Measurements from ENCODE around the gene KCNIP1. TPM values are rescaled to one million over a fixed set of nuclear protein-coding genes. Genes with fewer than 3 reads are reported as not detected.

KCNIP1 gene
- total RNA-seq, 2 experiments from 2014 or later, result not detected

DNA sequence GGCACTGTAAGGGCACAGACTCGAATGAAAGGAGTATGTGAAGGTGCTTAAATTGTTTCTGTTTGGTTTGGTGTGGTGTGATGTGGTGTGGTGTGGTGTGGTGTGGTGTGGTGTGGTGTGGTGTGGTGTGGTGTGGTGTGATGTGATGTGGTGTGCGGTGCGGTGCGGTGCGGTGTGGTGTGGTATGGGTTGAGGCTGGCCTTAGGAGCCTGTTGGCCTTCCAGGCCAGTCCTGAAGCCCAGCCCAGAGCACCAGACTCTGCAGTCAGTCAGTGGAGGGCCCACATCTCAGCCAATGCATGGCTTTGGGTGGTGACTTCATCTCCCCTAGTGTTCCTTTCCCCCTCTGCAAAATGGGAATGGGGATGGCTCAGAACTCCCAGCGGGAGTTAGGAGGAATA lies 85.8 kb downstream of the KCNIP1 start:
- no peaks in the 10 kb centered on the region for H3K4me1 Mint-ChIP-seq
- no peak for ATAC-seq
- H3K36me3 Mint-ChIP-seq (ENCODE audit: low read depth), result no peaks in the 10 kb centered on the region
- no peak overlapping the region for H3K4me3 Mint-ChIP-seq
- H3K27ac Mint-ChIP-seq, result no peak overlapping the region
- POLR2A ChIA-PET, result no interaction called here
- CTCF ChIA-PET, result no interaction called here
- peaks cover 49% of the 10 kb centered on the region for H3K27me3 Mint-ChIP-seq
- DNase-seq, result no peak
- intact Hi-C loops (cut with DNase I, micrococcal nuclease), result no loop called here
- H3K9me3 Mint-ChIP-seq (ENCODE audit: low read depth), result no peaks in the 10 kb centered on the region

GRCh38 chr5:170590566-170590965 lies 86.7 kb downstream of the KCNIP1 start:
- peaks cover 45% of the 10 kb centered on the region for H3K27me3 Mint-ChIP-seq
- H3K9me3 Mint-ChIP-seq (ENCODE audit: low read depth), result no peaks in the 10 kb centered on the region
- no peak overlapping the region for H3K4me3 Mint-ChIP-seq
- no peaks in the 10 kb centered on the region for H3K4me1 Mint-ChIP-seq
- intact Hi-C loops (cut with DNase I, micrococcal nuclease), result no loop called here
- H3K27ac Mint-ChIP-seq, result no peak overlapping the region
- no peak for DNase-seq
- ATAC-seq, result no peak
- POLR2A ChIA-PET, result no interaction called here
- CTCF ChIA-PET, result interaction anchor here (0.7 kb wide), 1 partner anchor 164 kb away, joined by 3 read pairs; no protein-coding TSS in a partner anchor
- H3K36me3 Mint-ChIP-seq (ENCODE audit: low read depth), result no peaks in the 10 kb centered on the region

DNA sequence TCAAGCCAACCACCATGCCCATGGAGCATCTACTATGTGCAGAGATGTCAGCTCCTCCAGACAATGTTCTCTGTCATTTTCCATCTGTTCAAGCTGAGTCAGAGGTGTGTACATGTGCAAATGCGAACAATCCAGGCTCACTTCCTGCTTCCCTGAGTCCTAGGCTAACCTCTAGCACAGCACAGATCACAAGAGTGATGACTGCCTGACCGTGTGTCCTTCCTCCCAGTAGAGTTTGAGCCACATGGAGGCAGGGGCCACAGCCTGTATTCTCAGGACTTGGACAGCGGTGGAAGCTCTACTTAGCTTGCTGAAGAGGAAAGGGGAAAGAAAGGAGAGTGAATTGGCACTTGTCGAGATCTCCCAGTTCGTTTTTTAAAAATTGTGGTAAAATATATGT lies 87.2 kb downstream of the KCNIP1 start:
- H3K27me3 Mint-ChIP-seq, result peaks cover 41% of the 10 kb centered on the region
- no peak overlapping the region for H3K4me3 Mint-ChIP-seq
- H3K4me1 Mint-ChIP-seq, result no peaks in the 10 kb centered on the region
- ChIA-PET POLR2A (no interaction called here), CTCF (interaction anchor here (0.9 kb wide), 1 partner anchor 84 kb away, joined by 3 read pairs; no protein-coding TSS in a partner anchor)
- ATAC-seq, result no peak
- H3K27ac Mint-ChIP-seq, result no peak overlapping the region
- no peaks in the 10 kb centered on the region for H3K36me3 Mint-ChIP-seq (ENCODE audit: low read depth)
- intact Hi-C loops (cut with DNase I, micrococcal nuclease), result no loop called here
- DNase-seq, result no peak
- H3K9me3 Mint-ChIP-seq (ENCODE audit: low read depth), result no peaks in the 10 kb centered on the region

GRCh38 chr5:170596482-170597044 lies 92.7 kb downstream of the KCNIP1 start:
- Mint-ChIP-seq H3K4me3 (no peak overlapping the region), H3K9me3 (ENCODE audit: low read depth) (no peaks in the 10 kb centered on the region), H3K27ac (no peak overlapping the region), H3K36me3 (ENCODE audit: low read depth) (no peaks in the 10 kb centered on the region), H3K27me3 (peaks cover 44% of the 10 kb centered on the region), H3K4me1 (peaks cover 20% of the 10 kb centered on the region)
- no peak for ATAC-seq
- DNase-seq, result no peak
- POLR2A ChIA-PET, result interaction anchor here (1.1 to 1.7 kb wide), 2 partner anchors 21 to 24 kb away, joined by 5 to 9 read pairs; no protein-coding TSS in a partner anchor
- intact Hi-C loops (cut with DNase I, micrococcal nuclease), result loop anchor here (1.0 kb wide), 3 partner anchors 24 to 283 kb away; no protein-coding TSS in a partner anchor
- CTCF ChIA-PET, result interaction anchor here (1.1 to 1.7 kb wide), 6 partner anchors 21 to 161 kb away, joined by 3 to 4 read pairs (median 4); no protein-coding TSS in a partner anchor

DNA sequence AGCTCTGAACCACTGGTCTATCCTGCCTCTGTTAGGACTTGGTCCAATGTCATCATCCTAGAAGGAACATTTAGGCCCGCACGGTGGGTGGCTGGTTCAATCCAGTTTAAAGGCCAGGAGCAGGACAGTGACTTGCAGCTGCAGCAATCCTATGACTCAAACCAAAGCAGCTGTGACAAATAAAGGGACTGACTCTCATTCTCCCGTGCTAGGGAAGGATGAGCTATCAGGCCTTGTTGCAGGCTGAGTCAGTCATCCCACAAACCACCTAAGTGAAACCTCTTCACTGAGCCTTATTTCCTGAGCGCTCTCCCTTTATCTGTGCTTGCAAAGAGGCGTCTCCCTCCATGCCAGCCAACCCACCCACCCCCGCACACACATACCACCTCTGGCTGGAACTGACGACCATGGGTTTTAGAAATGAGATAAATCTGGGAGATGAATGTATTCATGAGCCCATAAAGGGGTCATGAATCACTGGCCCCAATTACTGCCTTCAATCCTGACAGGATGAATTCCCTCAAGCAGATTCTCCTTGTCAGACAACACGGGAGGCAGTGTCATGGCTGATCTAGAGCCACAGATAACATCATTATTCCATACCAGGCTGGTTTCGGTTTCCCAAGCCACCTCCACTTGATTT lies 93.4 kb downstream of the KCNIP1 start:
- no peak overlapping the region for H3K27ac Mint-ChIP-seq

DNA sequence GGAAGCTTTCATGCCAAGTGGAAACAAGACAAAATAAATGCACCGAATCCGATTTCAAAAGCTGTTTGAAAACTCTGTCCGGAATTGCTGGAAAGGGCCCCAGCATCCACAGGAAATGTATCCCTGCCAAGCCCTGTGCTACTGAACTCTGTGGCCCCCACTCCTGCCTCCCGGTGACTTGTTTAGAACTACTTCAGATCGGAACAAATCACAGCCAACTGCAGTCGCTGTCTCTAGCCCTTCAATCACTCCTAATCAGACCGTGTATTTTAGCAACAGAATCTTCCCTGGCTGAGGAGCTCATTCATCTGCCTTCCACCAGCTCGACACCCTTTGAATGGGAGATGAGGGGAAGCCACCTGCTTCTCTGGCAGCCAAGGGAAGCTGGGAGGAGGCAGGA lies 94.1 kb downstream of the KCNIP1 start:
- Mint-ChIP-seq H3K4me1 (peaks cover 20% of the 10 kb centered on the region), H3K36me3 (ENCODE audit: low read depth) (no peaks in the 10 kb centered on the region), H3K27me3 (peaks cover 42% of the 10 kb centered on the region), H3K9me3 (ENCODE audit: low read depth) (no peaks in the 10 kb centered on the region), H3K4me3 (no peak overlapping the region), H3K27ac (no peak overlapping the region)
- CTCF ChIA-PET, result interaction anchor here (1.1 to 1.7 kb wide), 5 partner anchors 22 to 163 kb away, joined by 3 to 5 read pairs (median 4); no protein-coding TSS in a partner anchor
- ATAC-seq, result no peak
- POLR2A ChIA-PET, result interaction anchor here (1.7 kb wide), 1 partner anchor 25 kb away, joined by 9 read pairs; no protein-coding TSS in a partner anchor
- DNase-seq, result no peak
- intact Hi-C loops (cut with DNase I, micrococcal nuclease), result loop anchor here (1.0 kb wide), 3 partner anchors 26 to 285 kb away; no protein-coding TSS in a partner anchor

More for the DNA sequence above, 93.4 kb downstream of the KCNIP1 start:
- intact Hi-C loops (cut with DNase I, micrococcal nuclease), result loop anchor here (1.0 kb wide), 3 partner anchors 25 to 284 kb away; no protein-coding TSS in a partner anchor
- no peaks in the 10 kb centered on the region for H3K36me3 Mint-ChIP-seq (ENCODE audit: low read depth)
- ChIA-PET CTCF (interaction anchor here (0.7 to 1.7 kb wide), 7 partner anchors 22 to 162 kb away, joined by 3 to 4 read pairs (median 3); no protein-coding TSS in a partner anchor), POLR2A (interaction anchor here (1.1 to 1.7 kb wide), 2 partner anchors 22 to 25 kb away, joined by 5 to 9 read pairs; no protein-coding TSS in a partner anchor)
- H3K4me1 Mint-ChIP-seq, result peaks cover 20% of the 10 kb centered on the region
- DNase-seq, result peak; percentile 69
- H3K9me3 Mint-ChIP-seq (ENCODE audit: low read depth), result no peaks in the 10 kb centered on the region
- peaks cover 41% of the 10 kb centered on the region for H3K27me3 Mint-ChIP-seq
- no peak overlapping the region for H3K4me3 Mint-ChIP-seq
- ATAC-seq, result peak; percentile 94

GRCh38 chr5:170599756-170600155 lies 95.9 kb downstream of the KCNIP1 start:
- Mint-ChIP-seq H3K4me3 (no peak overlapping the region), H3K36me3 (ENCODE audit: low read depth) (no peaks in the 10 kb centered on the region), H3K27ac (no peak overlapping the region), H3K4me1 (peaks cover 20% of the 10 kb centered on the region), H3K27me3 (peaks cover 37% of the 10 kb centered on the region), H3K9me3 (ENCODE audit: low read depth) (no peaks in the 10 kb centered on the region)
- no peak for DNase-seq
- CTCF ChIA-PET, result interaction anchor here (1.4 to 1.6 kb wide), 2 partner anchors 12 to 34 kb away, joined by 3 to 4 read pairs; no protein-coding TSS in a partner anchor
- POLR2A ChIA-PET, result no interaction called here
- no peak for ATAC-seq
- intact Hi-C loops (cut with DNase I, micrococcal nuclease), result no loop called here

GRCh38 chr5:170601619-170602018 lies 97.8 kb downstream of the KCNIP1 start:
- no peaks in the 10 kb centered on the region for H3K36me3 Mint-ChIP-seq (ENCODE audit: low read depth)
- H3K9me3 Mint-ChIP-seq (ENCODE audit: low read depth), result no peaks in the 10 kb centered on the region
- peaks cover 37% of the 10 kb centered on the region for H3K27me3 Mint-ChIP-seq
- POLR2A ChIA-PET, result no interaction called here
- peaks cover 19% of the 10 kb centered on the region for H3K4me1 Mint-ChIP-seq
- H3K27ac Mint-ChIP-seq, result no peak overlapping the region
- H3K4me3 Mint-ChIP-seq, result no peak overlapping the region
- no peak for ATAC-seq
- intact Hi-C loops (cut with DNase I, micrococcal nuclease), result no loop called here
- no peak for DNase-seq
- CTCF ChIA-PET, result interaction anchor here (0.6 to 1.1 kb wide), 2 partner anchors 30 to 33 kb away, joined by 3 to 4 read pairs; no protein-coding TSS in a partner anchor

GRCh38 chr5:170603109-170603508 lies 99.3 kb downstream of the KCNIP1 start:
- intact Hi-C loops (cut with DNase I, micrococcal nuclease), result no loop called here
- DNase-seq (no peak), ATAC-seq (no peak)
- Mint-ChIP-seq H3K36me3 (ENCODE audit: low read depth) (no peaks in the 10 kb centered on the region), H3K27ac (no peak overlapping the region), H3K27me3 (peaks cover 39% of the 10 kb centered on the region), H3K9me3 (ENCODE audit: low read depth) (no peaks in the 10 kb centered on the region), H3K4me1 (peaks cover 7% of the 10 kb centered on the region), H3K4me3 (no peak overlapping the region)
- POLR2A ChIA-PET, result no interaction called here
- CTCF ChIA-PET, result interaction anchor here (0.6 to 1.3 kb wide), 10 partner anchors 9 to 536 kb away, joined by 3 to 9 read pairs (median 3); no protein-coding TSS in a partner anchor

DNA sequence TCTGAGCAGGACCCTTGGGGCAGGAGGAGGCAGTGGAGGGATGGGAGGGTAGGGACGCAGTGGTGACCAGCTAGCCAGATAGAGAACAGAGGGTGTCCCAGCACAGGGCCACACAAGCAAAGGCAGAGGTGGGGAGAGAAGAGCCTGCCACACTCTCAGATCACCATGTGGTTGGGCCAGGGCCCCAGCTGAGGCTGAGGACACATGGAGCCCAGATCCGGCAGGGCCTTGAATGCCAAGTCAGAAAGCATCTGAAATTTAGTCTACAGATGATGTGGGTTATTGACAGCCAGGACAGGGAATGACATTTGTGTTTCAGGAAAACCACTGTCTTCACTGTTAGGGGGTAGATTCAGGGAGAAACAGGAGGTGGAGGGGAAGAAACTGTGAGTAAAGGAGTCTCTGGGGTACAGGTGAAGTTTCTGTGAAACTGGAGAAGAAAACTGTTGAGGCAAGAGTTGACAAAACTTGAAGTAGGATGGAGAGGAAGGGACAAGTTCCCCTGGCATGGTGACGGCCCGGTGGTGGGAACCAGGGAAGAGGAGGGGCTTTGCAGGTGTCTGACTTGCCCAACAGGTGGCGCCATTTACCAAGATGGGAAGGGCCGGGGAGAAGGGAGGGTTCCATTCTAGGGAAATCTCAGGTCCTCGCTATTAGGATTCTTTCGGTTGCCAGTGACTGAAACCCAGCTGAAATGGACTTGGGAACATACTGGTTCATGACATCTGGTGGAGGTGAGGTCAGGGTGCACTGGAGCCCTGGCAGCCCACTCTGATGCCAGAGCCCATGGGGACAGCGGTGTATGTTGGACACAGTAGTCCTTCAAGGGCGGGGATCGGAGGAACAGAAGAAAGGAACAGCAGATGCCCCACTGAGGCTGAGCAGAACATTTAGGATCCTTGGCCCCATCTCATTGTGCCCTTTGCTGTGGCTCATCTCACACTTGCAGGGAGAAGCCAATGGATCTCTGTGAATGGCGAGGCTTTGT lies 100.1 kb downstream of the KCNIP1 start:
- no peak overlapping the region for H3K27ac Mint-ChIP-seq
- no peak overlapping the region for H3K4me3 Mint-ChIP-seq
- CTCF ChIA-PET, result interaction anchor here (0.6 to 1.3 kb wide), 9 partner anchors 8 to 213 kb away, joined by 3 to 9 read pairs (median 4); no protein-coding TSS in a partner anchor
- DNase-seq, result peak; percentile 81
- peaks cover under 1% of the 10 kb centered on the region for H3K4me1 Mint-ChIP-seq
- no peaks in the 10 kb centered on the region for H3K9me3 Mint-ChIP-seq (ENCODE audit: low read depth)
- POLR2A ChIA-PET, result no interaction called here
- ATAC-seq, result peak; percentile 88
- H3K36me3 Mint-ChIP-seq (ENCODE audit: low read depth), result no peaks in the 10 kb centered on the region
- peaks cover 33% of the 10 kb centered on the region for H3K27me3 Mint-ChIP-seq
- intact Hi-C loops (cut with DNase I, micrococcal nuclease), result loop anchor here (1.0 to 2.0 kb wide), 3 partner anchors 19 to 29 kb away; no protein-coding TSS in a partner anchor

DNA sequence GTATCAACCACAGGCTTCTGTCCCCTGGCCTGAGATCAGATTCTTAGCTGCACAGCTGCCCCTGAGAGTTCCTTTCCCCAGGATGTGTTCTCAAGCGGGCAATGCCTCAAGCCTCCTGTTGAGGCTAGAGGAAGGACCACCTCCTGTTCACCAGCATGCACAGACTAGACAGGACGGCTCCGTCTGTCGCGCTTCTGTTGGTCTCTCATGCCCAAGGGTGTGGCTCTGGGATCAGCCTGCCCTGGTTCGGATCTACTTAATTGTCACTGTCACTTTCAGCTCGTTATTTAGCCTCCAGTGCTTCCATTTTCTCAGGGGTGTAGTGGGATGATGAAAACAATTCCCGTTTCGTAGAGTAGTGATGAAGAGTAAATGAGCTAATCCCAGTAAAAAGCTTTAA lies 103.1 kb downstream of the KCNIP1 start:
- POLR2A ChIA-PET, result no interaction called here

More for the DNA sequence above, 103.1 kb downstream of the KCNIP1 start:
- CTCF ChIA-PET, result interaction anchor here (0.5 to 1.7 kb wide), 3 partner anchors 27 to 181 kb away, joined by 3 to 4 read pairs (median 4); no protein-coding TSS in a partner anchor
- H3K4me1 Mint-ChIP-seq, result no peaks in the 10 kb centered on the region
- H3K27ac Mint-ChIP-seq, result no peak overlapping the region
- DNase-seq (no peak), ATAC-seq (no peak)
- no peaks in the 10 kb centered on the region for H3K9me3 Mint-ChIP-seq (ENCODE audit: low read depth)
- H3K36me3 Mint-ChIP-seq (ENCODE audit: low read depth), result no peaks in the 10 kb centered on the region
- intact Hi-C loops (cut with DNase I, micrococcal nuclease), result no loop called here
- H3K4me3 Mint-ChIP-seq, result no peak overlapping the region
- H3K27me3 Mint-ChIP-seq, result peaks cover 21% of the 10 kb centered on the region

Data from activated CD4-positive, alpha-beta T cell treated with anti-CD3 and anti-CD28 coated beads for 36 hours (primary cell).